Measurements from ENCODE around the gene TOR4A. TPM values are rescaled to one million over a fixed set of nuclear protein-coding genes. Genes with fewer than 3 reads are reported as not detected.

Gene TOR4A
- total and polyA plus RNA-seq, 9 donors: 0.85 to 16.3 (median 8.2) TPM

DNA sequence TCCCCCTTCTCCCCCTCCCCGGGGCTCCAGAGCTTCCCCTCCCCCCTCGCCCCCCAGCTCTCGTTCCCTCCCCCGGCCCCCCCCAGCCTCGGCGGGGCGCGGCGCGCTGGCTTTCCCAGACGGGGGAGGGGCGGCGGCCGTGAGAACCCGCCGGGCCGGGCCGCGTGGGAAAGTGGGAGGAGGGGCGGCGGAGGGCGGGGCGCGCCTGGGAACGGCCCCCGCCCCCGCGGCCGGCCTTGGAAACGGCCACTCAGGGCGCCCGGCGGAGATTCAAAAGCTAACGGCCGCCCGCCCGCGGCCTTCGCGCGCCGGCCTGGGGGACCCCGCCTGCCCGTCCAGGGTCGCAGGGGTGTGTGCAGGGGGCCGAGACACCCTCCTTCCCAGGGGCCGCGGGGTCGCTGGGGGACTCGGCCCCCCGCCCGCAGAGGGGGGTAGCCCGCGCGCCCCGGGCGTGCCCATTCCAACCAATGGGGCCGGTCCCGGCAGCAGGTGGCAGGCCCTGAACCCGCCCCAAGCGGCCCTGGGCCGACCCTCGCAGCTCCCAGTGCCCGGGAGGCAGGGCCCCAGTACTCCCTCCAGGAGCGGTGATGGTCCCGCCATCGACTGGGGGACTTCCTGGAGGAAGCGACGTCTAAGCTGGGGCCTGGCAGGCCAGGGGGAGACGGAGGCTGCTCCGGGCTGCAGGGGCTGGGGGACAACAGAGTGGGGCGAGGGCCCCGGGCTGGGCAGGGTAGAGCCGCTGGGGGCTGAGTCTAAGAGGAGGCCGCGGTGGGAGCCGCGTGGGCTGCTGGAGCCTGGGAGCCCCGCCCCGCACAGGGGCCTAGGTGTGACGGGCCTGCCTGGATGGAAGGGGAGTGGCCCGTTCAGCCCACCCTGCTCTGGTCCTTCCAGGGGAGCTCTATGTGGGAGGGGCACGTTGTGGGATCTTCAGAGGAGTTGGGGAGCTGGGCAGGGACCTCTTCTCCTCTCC lies 38.8 kb downstream of the TOR4A start:
- H3K9me3 ChIP-seq: no peaks in the 10 kb centered on the region
- H3K4me3 ChIP-seq: no peak overlapping the region
- intact Hi-C loops (cut with DNase I): no loop called here
- no peaks in the 10 kb centered on the region for H3K27me3 ChIP-seq
- no peak overlapping the region for H3K27ac ChIP-seq
- peaks cover 5% of the 10 kb centered on the region for H3K4me1 ChIP-seq (ENCODE audit: insufficient read depth)
- no peak for TF ChIP-seq EP300 (IDR thresholded peaks at IDR 0.05)
- TF ChIP-seq POLR2A (IDR thresholded peaks at IDR 0.05): no peak
- TF ChIP-seq CTCF (IDR thresholded peaks at IDR 0.05): no peak
- peak; percentile 39 to 75 (median 66) for DNase-seq
- WGBS, 3 donors: 4 to 6% (median 6%) methylated on average over 50 to 79 of the region's 83 CpGs
- H3K36me3 ChIP-seq: no peaks in the 10 kb centered on the region

DNA sequence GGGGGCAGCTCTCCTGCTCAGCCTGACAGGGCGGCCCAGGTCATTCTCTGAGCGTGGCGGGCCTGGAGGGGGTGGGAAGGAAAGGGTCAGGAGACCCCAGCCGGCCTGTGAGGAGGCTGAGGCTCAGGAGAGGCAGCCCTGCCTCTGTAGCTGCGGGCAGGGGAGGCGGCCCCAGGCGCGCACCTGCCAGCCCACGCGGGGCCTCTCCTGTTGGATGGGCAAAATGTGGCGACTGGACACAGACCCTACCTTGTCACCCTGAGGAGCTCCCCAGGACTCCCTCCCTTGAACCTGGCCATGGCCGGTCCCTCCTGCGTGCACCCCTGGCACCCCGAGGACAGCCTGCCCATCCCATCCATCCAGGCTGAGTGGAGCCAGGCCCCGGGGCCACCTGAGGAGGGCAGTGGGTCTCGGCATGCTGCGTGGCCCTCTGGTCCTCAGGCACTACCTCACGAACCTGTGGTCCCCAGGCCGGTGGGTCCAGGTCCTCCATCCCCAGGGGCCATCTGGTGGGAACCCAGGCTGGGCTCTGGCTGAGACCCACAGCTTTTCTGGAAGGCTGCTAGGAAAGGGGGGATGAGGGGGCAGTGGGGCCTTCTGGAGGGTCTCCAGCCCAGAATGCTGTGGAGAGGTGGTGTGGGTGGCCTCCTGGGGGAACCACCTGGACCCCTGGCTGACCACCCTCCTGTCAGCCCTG lies 39.6 kb downstream of the TOR4A start:
- peak in 2 of 5 donors; percentile 7 for DNase-seq
- H3K27ac ChIP-seq: no peak overlapping the region

DNA sequence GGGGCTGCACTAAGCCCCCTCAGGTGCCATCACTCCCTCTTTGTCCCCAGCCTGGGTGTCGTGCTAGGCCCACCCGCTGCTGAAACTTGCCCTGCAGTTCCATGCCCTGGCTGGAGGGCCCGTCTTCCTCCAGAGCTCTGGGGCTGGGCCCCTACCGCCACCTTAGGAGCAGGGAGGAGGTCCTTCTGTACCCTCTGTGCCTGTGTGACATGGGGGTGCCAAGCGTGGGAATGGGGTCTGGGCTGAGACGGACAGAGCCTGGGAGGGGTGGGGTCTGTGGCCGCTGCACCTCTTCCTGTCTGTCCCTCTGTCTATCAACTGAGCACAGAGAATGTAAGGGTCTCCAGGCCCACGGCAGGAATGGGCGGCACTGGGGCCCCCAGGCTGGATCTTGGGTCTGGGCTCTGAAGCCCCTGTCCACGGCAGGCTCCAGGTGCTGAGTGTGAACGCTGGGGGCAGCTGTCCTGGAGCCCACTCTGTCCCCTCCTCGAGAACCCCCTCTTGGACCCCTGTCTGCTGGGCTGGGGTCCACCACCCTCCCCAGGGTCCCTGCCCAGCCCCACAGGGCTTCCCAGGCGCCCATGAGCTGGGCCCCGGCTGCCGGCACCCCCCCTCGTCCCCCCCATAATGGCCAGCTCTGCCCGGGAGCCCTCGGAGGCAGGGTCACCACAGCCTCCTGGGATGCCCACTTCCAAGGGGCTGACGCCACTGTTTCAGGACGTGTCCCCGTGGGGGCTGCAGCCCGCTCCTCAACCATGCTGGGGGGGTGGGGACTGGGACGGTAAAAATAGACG lies 40.4 kb downstream of the TOR4A start:
- Histone ChIP-seq H3K4me3 (no peak overlapping the region), H3K27ac (no peak overlapping the region), H3K4me1 (ENCODE audit: insufficient read depth) (peaks cover 5% of the 10 kb centered on the region), H3K27me3 (no peaks in the 10 kb centered on the region), H3K9me3 (no peaks in the 10 kb centered on the region), H3K36me3 (no peaks in the 10 kb centered on the region)
- DNase-seq: peak in 1 of 5 donors; percentile 12
- no peak for TF ChIP-seq CTCF (IDR thresholded peaks at IDR 0.05)
- TF ChIP-seq EP300 (IDR thresholded peaks at IDR 0.05): no peak
- intact Hi-C loops (cut with DNase I): no loop called here
- WGBS, 3 donors: 67 to 77% (median 74%) methylated on average over 19 to 24 of the region's 24 CpGs

More for the DNA sequence above, 39.6 kb downstream of the TOR4A start:
- Histone ChIP-seq H3K9me3 (no peaks in the 10 kb centered on the region), H3K4me3 (no peak overlapping the region), H3K4me1 (ENCODE audit: insufficient read depth) (peaks cover 5% of the 10 kb centered on the region), H3K36me3 (no peaks in the 10 kb centered on the region), H3K27me3 (no peaks in the 10 kb centered on the region)
- TF ChIP-seq POLR2A (IDR thresholded peaks at IDR 0.05) (no peak), EP300 (IDR thresholded peaks at IDR 0.05) (no peak), CTCF (IDR thresholded peaks at IDR 0.05) (no peak)
- WGBS, 3 donors: 86 to 91% (median 88%) methylated on average over 13 to 19 of the region's 19 CpGs
- intact Hi-C loops (cut with DNase I): no loop called here

DNA sequence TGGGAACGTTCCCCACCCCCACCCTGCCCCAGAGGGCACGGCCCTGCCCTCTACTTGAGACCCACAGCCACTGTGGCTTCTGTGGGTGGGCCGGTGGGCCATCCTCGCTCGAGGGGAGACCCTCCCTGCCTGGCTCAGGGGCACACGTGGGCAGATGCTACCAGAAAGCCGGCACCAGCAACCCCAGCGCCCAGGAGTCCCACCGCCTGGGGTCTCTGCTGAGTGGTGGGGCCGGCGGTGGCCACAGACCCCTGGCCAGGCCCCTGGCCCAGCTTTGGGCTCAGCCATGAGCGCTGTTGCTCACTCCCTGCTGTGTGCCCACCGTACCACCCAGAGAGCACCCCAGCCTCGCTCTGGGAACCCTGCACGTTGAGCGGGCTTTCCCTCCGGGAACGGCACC lies 41.1 kb downstream of the TOR4A start:
- H3K4me3 ChIP-seq: no peak overlapping the region
- peak in 1 of 5 donors; percentile 6 for DNase-seq
- whole genome bisulfite sequencing, 3 donors: 75 to 78% (median 78%) methylated on average over 18 of the region's 18 CpGs
- H3K4me1 ChIP-seq (ENCODE audit: insufficient read depth): peaks cover 5% of the 10 kb centered on the region
- TF ChIP-seq EP300 (IDR thresholded peaks at IDR 0.05) (no peak), CTCF (IDR thresholded peaks at IDR 0.05) (no peak), POLR2A (IDR thresholded peaks at IDR 0.05) (no peak)
- H3K9me3 ChIP-seq: no peaks in the 10 kb centered on the region
- no peaks in the 10 kb centered on the region for H3K36me3 ChIP-seq
- intact Hi-C loops (cut with DNase I): no loop called here
- H3K27ac ChIP-seq: no peak overlapping the region
- no peaks in the 10 kb centered on the region for H3K27me3 ChIP-seq

Measured in ovary (tissue), 9 donors.